Mucosa of gallbladder (tissue), 1 donor: Measurements from ENCODE around the gene CTTN. TPM values are rescaled to one million over a fixed set of nuclear protein-coding genes. Genes with fewer than 3 reads are reported as not detected.
"Not testable (repeated sequence)": the region's sequence is repeated elsewhere in the genome, so short reads cannot be mapped to it uniquely, and the experiment has no call there.

Experiments
- DNase-seq: peaks from one replicate; pipeline ENCODE4 v3.0.0-alpha.2; 2020; ENCODE audit warnings: low spot score
- total RNA-seq: library from RNA; stranded (reverse); gene quantifications from one replicate; pipeline ENCODE4 v1.2.1, GENCODE V29; 2021
- donor health status: DM: no; HTN: no; CAD: no.

CTTN gene
- total RNA-seq, 1 donor from 2014 or later: 387 TPM

GRCh38 chr11:70381872-70382861 lies 16.2 kb upstream of the CTTN start:
- DNase-seq: no peak

GRCh38 chr11:70383664-70384565 lies 14.4 kb upstream of the CTTN start:
- no peak for DNase-seq

- DNase-seq: no peak
These were observed 13.7 kb upstream of the CTTN start for GRCh38 chr11:70384566-70385152.

GRCh38 chr11:70387564-70387963 lies 10.8 kb upstream of the CTTN start:
- DNase-seq: no peak

GRCh38 chr11:70389201-70389600 lies 9.1 kb upstream of the CTTN start:
- DNase-seq: no peak

- not testable (repeated sequence) for DNase-seq
These were observed 7.4 kb upstream of the CTTN start for GRCh38 chr11:70390882-70391281.

GRCh38 chr11:70394211-70394950 lies 3.9 kb upstream of the CTTN start:
- DNase-seq: no peak

GRCh38 chr11:70397336-70397982 lies 870 bp upstream of the CTTN start:
- DNase-seq: no peak

- no peak for DNase-seq
These were observed 728 bp downstream of the CTTN start for GRCh38 chr11:70398834-70399680.

- peak; percentile 89 for DNase-seq
These were observed 1.4 kb downstream of the CTTN start for GRCh38 chr11:70399681-70400112.

GRCh38 chr11:70400643-70401042 lies 2.3 kb downstream of the CTTN start:
- no peak for DNase-seq

GRCh38 chr11:70402016-70402415 lies 3.7 kb downstream of the CTTN start:
- DNase-seq: no peak

- DNase-seq: no peak
These were observed 4.4 kb downstream of the CTTN start for GRCh38 chr11:70402685-70403084.

GRCh38 chr11:70404244-70404643 lies 5.9 kb downstream of the CTTN start:
- DNase-seq: no peak

GRCh38 chr11:70405679-70406395 lies 7.5 kb downstream of the CTTN start:
- no peak for DNase-seq

GRCh38 chr11:70407121-70407520 lies 8.8 kb downstream of the CTTN start:
- DNase-seq: no peak

- DNase-seq: no peak
These were observed 9.5 kb downstream of the CTTN start for GRCh38 chr11:70407814-70408213.

GRCh38 chr11:70408326-70408725 lies 10.0 kb downstream of the CTTN start:
- not testable (repeated sequence) for DNase-seq

GRCh38 chr11:70409437-70409836 lies 11.1 kb downstream of the CTTN start:
- no peak for DNase-seq
